K562 (cell line): ENCODE results near the gene KLHL35.

Source experiments
- ARHGAP35 ChIP-seq: fragments of 450-650 bp; IDR thresholded peaks from 2 replicates; pipeline ENCODE4 v1.6.1; 2018; ENCODE audit not compliant: partially characterized antibody
- CHD1 ChIP-seq: fragments of 200-600 bp; sonication (generic); IDR thresholded peaks from one replicate; pipeline ENCODE4 v1.6.1; 2012; ENCODE audit warnings: mild to moderate bottlenecking, moderate library complexity, low read length, inconsistent platforms
- CREB1 ChIP-seq, 2 experiments: sonication (generic) in 1 of 2; formaldehyde crosslinking in 1 of 2; IDR thresholded peaks; 2 replicates each; pipeline versions ENCODE4 v1.6.1 to v1.8.0; 2012 to 2022; ENCODE audit warnings: inconsistent platforms in 1 of 2, mild to moderate bottlenecking in 1 of 2, missing genetic modification reagents in 1 of 2, moderate library complexity in 1 of 2
- MEF2A ChIP-seq: IDR thresholded peaks from 2 replicates; pipeline ENCODE4 v1.6.1; 2011; ENCODE audit warnings: low read depth, mild to moderate bottlenecking, low read length, moderate library complexity; ENCODE audit not compliant: control insufficient read depth
- MYBL2 ChIP-seq, 2 experiments: fragments of 450-650 bp in 1 of 2; sonication (generic) in 1 of 2; formaldehyde crosslinking in 1 of 2; IDR thresholded peaks; 2 replicates each; pipeline versions ENCODE4 v1.6.1 to v1.8.1; 2017 to 2022; ENCODE audit warnings: borderline replicate concordance in 1 of 2, inconsistent platforms in 1 of 2, low read depth in 1 of 2, mild to moderate bottlenecking in 1 of 2, missing genetic modification reagents in 1 of 2, moderate library complexity in 1 of 2
- NR4A1 ChIP-seq, 2 experiments: fragments of 250-450 bp in 1 of 2; fragments of 450-650 bp in 1 of 2; sonication (Bioruptor Pico) in 1 of 2; IDR thresholded peaks; 2 replicates each; pipeline versions ENCODE4 v1.4.0 to v1.6.1; 2016 to 2020; ENCODE audit warnings: mild to moderate bottlenecking in 2 of 2, missing compliant biosample characterization in 1 of 2, missing genetic modification characterization in 1 of 2, moderate library complexity in 1 of 2
- POLR2AphosphoS2 ChIP-seq: IDR thresholded peaks from 2 replicates; pipeline ENCODE4 v1.6.1; 2012; ENCODE audit warnings: low read length, improper control_type of control experiment
- POLR2AphosphoS5 ChIP-seq: IDR thresholded peaks from 2 replicates; pipeline ENCODE4 v1.6.1; 2011; ENCODE audit warnings: mild to moderate bottlenecking, low read depth, low read length, moderate library complexity; ENCODE audit not compliant: control insufficient read depth, insufficient read depth
- TF ChIP-seq, protein P1 (sequence below), 3 experiments: IDR thresholded peaks in 2 of 3; conservative IDR thresholded peaks in 1 of 3; 2 replicates each; pipeline ENCODE4 v1.5.1; 2011 to 2012; ENCODE audit warnings: low read length in 3 of 3, mild to moderate bottlenecking in 3 of 3, control low read depth in 2 of 3, improper control_type of control experiment in 1 of 3, inconsistent platforms in 1 of 3, low read depth in 1 of 3, mixed read lengths in 1 of 3, moderate library complexity in 1 of 3; ENCODE audit not compliant: insufficient read depth in 2 of 3
- TF ChIP-seq, protein P2 (sequence below): IDR thresholded peaks from 3 replicates; pipeline ENCODE4 v1.6.1; 2011; ENCODE audit warnings: borderline replicate concordance, mild to moderate bottlenecking; ENCODE audit not compliant: insufficient read length, insufficient read depth
- TF ChIP-seq, protein P3 (sequence below): sonication (generic); formaldehyde crosslinking; IDR thresholded peaks from 2 replicates; pipeline ENCODE4 v1.9.0; 2022; ENCODE audit warnings: mild to moderate bottlenecking, missing genetic modification reagents
- TF ChIP-seq, protein P4 (sequence below), 2 experiments: IDR thresholded peaks; 2 replicates each; pipeline ENCODE4 v1.6.1; 2012; ENCODE audit warnings: improper control_type of control experiment in 2 of 2, low read depth in 2 of 2, low read length in 2 of 2, borderline replicate concordance in 1 of 2
- TF ChIP-seq, protein P5 (sequence below): fragments of 450-650 bp; IDR thresholded peaks from 2 replicates; pipeline ENCODE4 v1.6.1; 2016; ENCODE audit warnings: mild to moderate bottlenecking

DNA sequence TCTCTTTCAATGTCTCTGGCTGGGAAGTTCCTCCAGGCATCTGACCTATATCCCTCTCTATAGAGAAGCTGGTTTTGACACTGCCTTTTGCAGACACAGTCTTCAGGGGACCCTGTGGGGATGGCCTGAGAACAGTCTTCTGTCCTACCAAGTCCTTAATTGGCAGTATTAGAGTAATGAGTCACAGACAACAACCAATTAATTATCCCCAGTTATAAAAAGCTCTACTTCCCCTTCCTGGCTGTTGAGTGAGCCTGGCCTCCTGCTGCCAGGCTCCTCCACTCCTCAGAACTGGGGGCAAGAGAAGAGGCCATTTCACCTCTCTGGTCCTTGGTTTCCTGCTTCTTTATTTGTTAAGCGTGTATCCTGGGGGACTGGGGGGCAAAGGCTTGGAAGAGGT, 41.2 kb upstream of the KLHL35 start:
- TF ChIP-seq POLR2AphosphoS2 (no peak), POLR2AphosphoS5 (no peak), MYBL2 (IDR thresholded peaks at IDR 0.05; ENCODE audit: low read depth) (no peak), MYBL2 (CRISPR knock-in tag; IDR thresholded peaks at IDR 0.05; ENCODE audit: borderline replicate concordance) (no peak), ARHGAP35 (no peak), MEF2A (no peak), NR4A1 (CRISPR knock-in tag; IDR thresholded peaks at IDR 0.05) (no peak), NR4A1 (tag; IDR thresholded peaks at IDR 0.05) (no peak), CREB1 (IDR thresholded peaks at IDR 0.05) (no peak), CREB1 (CRISPR knock-in tag; IDR thresholded peaks at IDR 0.05) (no peak), CHD1 (no peak)
- TF ChIP-seq, protein P1, sequence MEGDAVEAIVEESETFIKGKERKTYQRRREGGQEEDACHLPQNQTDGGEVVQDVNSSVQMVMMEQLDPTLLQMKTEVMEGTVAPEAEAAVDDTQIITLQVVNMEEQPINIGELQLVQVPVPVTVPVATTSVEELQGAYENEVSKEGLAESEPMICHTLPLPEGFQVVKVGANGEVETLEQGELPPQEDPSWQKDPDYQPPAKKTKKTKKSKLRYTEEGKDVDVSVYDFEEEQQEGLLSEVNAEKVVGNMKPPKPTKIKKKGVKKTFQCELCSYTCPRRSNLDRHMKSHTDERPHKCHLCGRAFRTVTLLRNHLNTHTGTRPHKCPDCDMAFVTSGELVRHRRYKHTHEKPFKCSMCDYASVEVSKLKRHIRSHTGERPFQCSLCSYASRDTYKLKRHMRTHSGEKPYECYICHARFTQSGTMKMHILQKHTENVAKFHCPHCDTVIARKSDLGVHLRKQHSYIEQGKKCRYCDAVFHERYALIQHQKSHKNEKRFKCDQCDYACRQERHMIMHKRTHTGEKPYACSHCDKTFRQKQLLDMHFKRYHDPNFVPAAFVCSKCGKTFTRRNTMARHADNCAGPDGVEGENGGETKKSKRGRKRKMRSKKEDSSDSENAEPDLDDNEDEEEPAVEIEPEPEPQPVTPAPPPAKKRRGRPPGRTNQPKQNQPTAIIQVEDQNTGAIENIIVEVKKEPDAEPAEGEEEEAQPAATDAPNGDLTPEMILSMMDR (IDR thresholded peaks at IDR 0.05 in 2 of 3, conservative IDR thresholded peaks at IDR 0.05 in 1 of 3; ENCODE audit: insufficient read depth in 2 of 3, low read depth in 1 of 3, low read length in 3 of 3), result no peak
- TF ChIP-seq, protein P2, sequence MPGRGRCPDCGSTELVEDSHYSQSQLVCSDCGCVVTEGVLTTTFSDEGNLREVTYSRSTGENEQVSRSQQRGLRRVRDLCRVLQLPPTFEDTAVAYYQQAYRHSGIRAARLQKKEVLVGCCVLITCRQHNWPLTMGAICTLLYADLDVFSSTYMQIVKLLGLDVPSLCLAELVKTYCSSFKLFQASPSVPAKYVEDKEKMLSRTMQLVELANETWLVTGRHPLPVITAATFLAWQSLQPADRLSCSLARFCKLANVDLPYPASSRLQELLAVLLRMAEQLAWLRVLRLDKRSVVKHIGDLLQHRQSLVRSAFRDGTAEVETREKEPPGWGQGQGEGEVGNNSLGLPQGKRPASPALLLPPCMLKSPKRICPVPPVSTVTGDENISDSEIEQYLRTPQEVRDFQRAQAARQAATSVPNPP, result no peak
- TF ChIP-seq, protein P3, sequence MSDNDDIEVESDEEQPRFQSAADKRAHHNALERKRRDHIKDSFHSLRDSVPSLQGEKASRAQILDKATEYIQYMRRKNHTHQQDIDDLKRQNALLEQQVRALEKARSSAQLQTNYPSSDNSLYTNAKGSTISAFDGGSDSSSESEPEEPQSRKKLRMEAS, result no peak
- TF ChIP-seq, protein P4, sequence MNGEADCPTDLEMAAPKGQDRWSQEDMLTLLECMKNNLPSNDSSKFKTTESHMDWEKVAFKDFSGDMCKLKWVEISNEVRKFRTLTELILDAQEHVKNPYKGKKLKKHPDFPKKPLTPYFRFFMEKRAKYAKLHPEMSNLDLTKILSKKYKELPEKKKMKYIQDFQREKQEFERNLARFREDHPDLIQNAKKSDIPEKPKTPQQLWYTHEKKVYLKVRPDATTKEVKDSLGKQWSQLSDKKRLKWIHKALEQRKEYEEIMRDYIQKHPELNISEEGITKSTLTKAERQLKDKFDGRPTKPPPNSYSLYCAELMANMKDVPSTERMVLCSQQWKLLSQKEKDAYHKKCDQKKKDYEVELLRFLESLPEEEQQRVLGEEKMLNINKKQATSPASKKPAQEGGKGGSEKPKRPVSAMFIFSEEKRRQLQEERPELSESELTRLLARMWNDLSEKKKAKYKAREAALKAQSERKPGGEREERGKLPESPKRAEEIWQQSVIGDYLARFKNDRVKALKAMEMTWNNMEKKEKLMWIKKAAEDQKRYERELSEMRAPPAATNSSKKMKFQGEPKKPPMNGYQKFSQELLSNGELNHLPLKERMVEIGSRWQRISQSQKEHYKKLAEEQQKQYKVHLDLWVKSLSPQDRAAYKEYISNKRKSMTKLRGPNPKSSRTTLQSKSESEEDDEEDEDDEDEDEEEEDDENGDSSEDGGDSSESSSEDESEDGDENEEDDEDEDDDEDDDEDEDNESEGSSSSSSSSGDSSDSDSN (IDR thresholded peaks at IDR 0.05; ENCODE audit: borderline replicate concordance in 1 of 2, low read depth in 2 of 2, low read length in 2 of 2), result no peak
- TF ChIP-seq, protein P5, sequence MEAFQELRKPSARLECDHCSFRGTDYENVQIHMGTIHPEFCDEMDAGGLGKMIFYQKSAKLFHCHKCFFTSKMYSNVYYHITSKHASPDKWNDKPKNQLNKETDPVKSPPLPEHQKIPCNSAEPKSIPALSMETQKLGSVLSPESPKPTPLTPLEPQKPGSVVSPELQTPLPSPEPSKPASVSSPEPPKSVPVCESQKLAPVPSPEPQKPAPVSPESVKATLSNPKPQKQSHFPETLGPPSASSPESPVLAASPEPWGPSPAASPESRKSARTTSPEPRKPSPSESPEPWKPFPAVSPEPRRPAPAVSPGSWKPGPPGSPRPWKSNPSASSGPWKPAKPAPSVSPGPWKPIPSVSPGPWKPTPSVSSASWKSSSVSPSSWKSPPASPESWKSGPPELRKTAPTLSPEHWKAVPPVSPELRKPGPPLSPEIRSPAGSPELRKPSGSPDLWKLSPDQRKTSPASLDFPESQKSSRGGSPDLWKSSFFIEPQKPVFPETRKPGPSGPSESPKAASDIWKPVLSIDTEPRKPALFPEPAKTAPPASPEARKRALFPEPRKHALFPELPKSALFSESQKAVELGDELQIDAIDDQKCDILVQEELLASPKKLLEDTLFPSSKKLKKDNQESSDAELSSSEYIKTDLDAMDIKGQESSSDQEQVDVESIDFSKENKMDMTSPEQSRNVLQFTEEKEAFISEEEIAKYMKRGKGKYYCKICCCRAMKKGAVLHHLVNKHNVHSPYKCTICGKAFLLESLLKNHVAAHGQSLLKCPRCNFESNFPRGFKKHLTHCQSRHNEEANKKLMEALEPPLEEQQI, result no peak
